WERI-Rb-1 (cell line): Measurements from ENCODE around the gene CACNG6.

ENCODE experiments used
- DNase-seq: peaks from one replicate; pipeline ENCODE4 v3.0.0-alpha.2; 2020
- H3K27ac ChIP-seq: fragments of 250-450 bp; sonication (Bioruptor Pico); 2 replicates; pipeline ENCODE4 v1.5.1; 2020; ENCODE audit warnings: mild to moderate bottlenecking, moderate library complexity
- H3K27me3 ChIP-seq: fragments of 250-450 bp; sonication (Bioruptor Pico); 2 replicates; pipeline ENCODE4 v1.5.1; 2021; ENCODE audit warnings: mild to moderate bottlenecking, low read depth, moderate library complexity; ENCODE audit not compliant: insufficient read depth, severe bottlenecking
- H3K36me3 ChIP-seq: fragments of 250-450 bp; sonication (Bioruptor Pico); 2 replicates; pipeline ENCODE4 v1.5.1; 2020; ENCODE audit warnings: mild to moderate bottlenecking, moderate library complexity
- H3K4me3 ChIP-seq: 2 replicates; pipeline ENCODE4 v1.5.1; 2011; ENCODE audit warnings: low read depth, mild to moderate bottlenecking, control low read depth, low read length
- H3K9me3 ChIP-seq: fragments of 250-450 bp; sonication (Bioruptor Pico); 2 replicates; pipeline ENCODE4 v1.5.1; 2021; ENCODE audit warnings: mild to moderate bottlenecking, moderate library complexity; ENCODE audit not compliant: severe bottlenecking
- TF ChIP-seq, protein P1 (sequence below): IDR thresholded peaks from 2 replicates; pipeline ENCODE4 v1.5.1; 2011; ENCODE audit warnings: low read depth, mild to moderate bottlenecking, control low read depth, inconsistent platforms, low read length

CACNG6 gene

GRCh38 chr19:53981376-53981951 lies 10.0 kb upstream of the CACNG6 start:
- Histone ChIP-seq H3K9me3 (peaks cover 3% of the 10 kb centered on the region), H3K27ac (peak overlapping the region; percentile 37), H3K27me3 (peaks cover 7% of the 10 kb centered on the region), H3K36me3 (no peaks in the 10 kb centered on the region), H3K4me3 (peak overlapping the region; percentile 64)
- TF ChIP-seq, protein P1, sequence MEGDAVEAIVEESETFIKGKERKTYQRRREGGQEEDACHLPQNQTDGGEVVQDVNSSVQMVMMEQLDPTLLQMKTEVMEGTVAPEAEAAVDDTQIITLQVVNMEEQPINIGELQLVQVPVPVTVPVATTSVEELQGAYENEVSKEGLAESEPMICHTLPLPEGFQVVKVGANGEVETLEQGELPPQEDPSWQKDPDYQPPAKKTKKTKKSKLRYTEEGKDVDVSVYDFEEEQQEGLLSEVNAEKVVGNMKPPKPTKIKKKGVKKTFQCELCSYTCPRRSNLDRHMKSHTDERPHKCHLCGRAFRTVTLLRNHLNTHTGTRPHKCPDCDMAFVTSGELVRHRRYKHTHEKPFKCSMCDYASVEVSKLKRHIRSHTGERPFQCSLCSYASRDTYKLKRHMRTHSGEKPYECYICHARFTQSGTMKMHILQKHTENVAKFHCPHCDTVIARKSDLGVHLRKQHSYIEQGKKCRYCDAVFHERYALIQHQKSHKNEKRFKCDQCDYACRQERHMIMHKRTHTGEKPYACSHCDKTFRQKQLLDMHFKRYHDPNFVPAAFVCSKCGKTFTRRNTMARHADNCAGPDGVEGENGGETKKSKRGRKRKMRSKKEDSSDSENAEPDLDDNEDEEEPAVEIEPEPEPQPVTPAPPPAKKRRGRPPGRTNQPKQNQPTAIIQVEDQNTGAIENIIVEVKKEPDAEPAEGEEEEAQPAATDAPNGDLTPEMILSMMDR = no peak
- DNase-seq = peak; percentile 37

GRCh38 chr19:53982001-53982451 lies 9.4 kb upstream of the CACNG6 start:
- H3K9me3 ChIP-seq = peaks cover 3% of the 10 kb centered on the region
- DNase-seq = no peak

DNA sequence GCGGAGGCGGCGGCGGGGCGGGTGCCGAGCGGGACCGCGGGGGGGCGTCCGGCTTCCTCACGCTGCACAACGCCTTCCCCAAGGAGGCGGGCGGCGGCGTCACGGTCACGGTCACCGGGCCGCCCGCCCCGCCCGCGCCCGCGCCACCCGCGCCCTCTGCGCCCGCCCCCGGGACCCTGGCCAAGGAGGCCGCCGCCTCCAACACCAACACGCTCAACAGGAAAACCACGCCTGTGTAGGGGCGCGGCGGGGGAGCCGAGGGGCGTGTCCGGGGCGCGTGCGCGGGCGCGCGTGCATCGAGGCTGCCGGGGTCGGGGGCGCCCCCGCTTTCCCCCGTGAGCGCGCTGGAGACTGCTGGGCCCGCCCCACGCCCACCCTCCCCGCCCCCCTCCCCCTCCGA lies 8.8 kb upstream of the CACNG6 start:
- Histone ChIP-seq H3K27me3 (no peaks in the 10 kb centered on the region), H3K27ac (no peak overlapping the region), H3K9me3 (peaks cover 3% of the 10 kb centered on the region), H3K4me3 (no peak overlapping the region), H3K36me3 (no peaks in the 10 kb centered on the region)
- TF ChIP-seq, protein P1 = no peak
- no peak for DNase-seq

More at GRCh38 chr19:53982001-53982451, 9.4 kb upstream of the CACNG6 start:
- H3K27me3 ChIP-seq = peaks cover 3% of the 10 kb centered on the region
- H3K36me3 ChIP-seq = no peaks in the 10 kb centered on the region
- H3K27ac ChIP-seq = no peak overlapping the region
- TF ChIP-seq, protein P1 = no peak
- H3K4me3 ChIP-seq = no peak overlapping the region

DNA sequence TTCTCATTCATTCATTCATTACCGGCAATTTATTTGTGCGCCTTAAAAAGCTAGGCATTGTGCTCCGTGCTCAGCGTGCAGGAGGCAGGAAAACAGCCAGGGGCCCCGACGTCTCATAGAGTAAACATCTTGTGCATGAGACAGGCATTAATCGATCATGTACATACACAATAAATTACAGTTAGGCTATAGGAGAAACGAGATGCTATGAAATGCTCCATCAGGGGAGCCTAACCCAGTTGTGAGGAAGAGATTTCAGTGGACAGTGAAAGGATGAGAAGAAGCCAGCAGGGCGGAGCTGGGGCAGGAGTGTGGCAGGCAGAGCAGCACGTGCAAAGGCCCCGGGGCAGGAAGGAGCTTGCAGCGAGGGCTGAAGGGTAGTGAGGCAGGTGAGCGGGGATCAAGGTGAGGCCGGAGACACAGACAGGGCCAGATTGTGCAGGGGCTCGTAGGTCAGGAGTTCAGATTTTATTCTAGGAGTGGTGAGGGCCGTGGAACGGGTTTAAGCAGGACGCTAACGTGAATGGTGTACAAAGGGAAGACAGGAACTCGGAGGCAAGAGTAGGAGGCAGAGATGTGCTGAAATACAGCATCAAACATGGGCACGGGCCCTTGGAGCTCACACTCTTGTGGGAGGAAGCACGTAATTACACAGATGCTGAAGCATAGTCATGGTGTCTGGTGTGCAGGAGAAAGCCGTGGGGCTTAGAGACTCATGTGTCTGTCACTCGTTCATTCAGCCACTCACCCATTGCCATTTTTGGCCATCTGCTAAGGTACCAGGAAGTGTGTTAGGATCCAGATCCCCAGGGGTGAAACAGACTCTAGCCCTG lies 7.8 kb upstream of the CACNG6 start:
- Histone ChIP-seq H3K4me3 (no peak overlapping the region), H3K36me3 (no peaks in the 10 kb centered on the region), H3K27ac (no peak overlapping the region), H3K9me3 (no peaks in the 10 kb centered on the region), H3K27me3 (no peaks in the 10 kb centered on the region)
- TF ChIP-seq, protein P1 = no peak
- DNase-seq = no peak

GRCh38 chr19:53985863-53986262 lies 5.6 kb upstream of the CACNG6 start:
- Histone ChIP-seq H3K36me3 (no peaks in the 10 kb centered on the region), H3K27ac (no peak overlapping the region), H3K4me3 (no peak overlapping the region), H3K9me3 (no peaks in the 10 kb centered on the region), H3K27me3 (no peaks in the 10 kb centered on the region)
- TF ChIP-seq, protein P1 = no peak
- no peak for DNase-seq
